IPS-18a (cell line): ENCODE measurements around the gene GPR137C.

Source experiments
- H3K27ac ChIP-seq: one replicate; pipeline ENCODE4 v1.5.1; 2013; ENCODE audit warnings: low read length
- H3K27me3 ChIP-seq: one replicate; pipeline ENCODE4 v1.6.1; 2013; ENCODE audit warnings: mild to moderate bottlenecking, low read length; ENCODE audit not compliant: control insufficient read depth, insufficient read depth
- H3K36me3 ChIP-seq: one replicate; pipeline ENCODE4 v1.6.1; 2013; ENCODE audit warnings: low read depth, low read length; ENCODE audit not compliant: control insufficient read depth
- H3K4me1 ChIP-seq: one replicate; pipeline ENCODE4 v1.6.1; 2013; ENCODE audit warnings: low read depth, low read length; ENCODE audit not compliant: control insufficient read depth
- H3K4me3 ChIP-seq: one replicate; pipeline ENCODE4 v1.5.1; 2013; ENCODE audit warnings: low read length
- H3K9ac ChIP-seq: one replicate; pipeline ENCODE4 v1.6.1; 2013; ENCODE audit warnings: mild to moderate bottlenecking, low read length, moderate library complexity
- H3K9me3 ChIP-seq: one replicate; pipeline ENCODE4 v1.6.1; 2013; ENCODE audit warnings: low read depth, low read length; ENCODE audit not compliant: control insufficient read depth

The GPR137C gene

GRCh38 chr14:52583544-52583943 lies 30.9 kb downstream of the GPR137C start:
- no peaks in the 10 kb centered on the region for H3K4me1 ChIP-seq
- H3K4me3 ChIP-seq = no peak overlapping the region
- no peak overlapping the region for H3K9ac ChIP-seq
- no peaks in the 10 kb centered on the region for H3K36me3 ChIP-seq
- H3K27me3 ChIP-seq = no peaks in the 10 kb centered on the region
- H3K9me3 ChIP-seq = no peaks in the 10 kb centered on the region
- H3K27ac ChIP-seq = no peak overlapping the region

- no peak overlapping the region for H3K27ac ChIP-seq
- no peak overlapping the region for H3K4me3 ChIP-seq
- H3K4me1 ChIP-seq = no peaks in the 10 kb centered on the region
- no peak overlapping the region for H3K9ac ChIP-seq
- no peaks in the 10 kb centered on the region for H3K27me3 ChIP-seq
- no peaks in the 10 kb centered on the region for H3K36me3 ChIP-seq
- H3K9me3 ChIP-seq = no peaks in the 10 kb centered on the region
Observed at GRCh38 chr14:52589646-52590045, 37.0 kb downstream of the GPR137C start.

GRCh38 chr14:52590318-52590717 lies 37.7 kb downstream of the GPR137C start:
- H3K4me1 ChIP-seq = no peaks in the 10 kb centered on the region
- H3K9ac ChIP-seq = no peak overlapping the region
- no peaks in the 10 kb centered on the region for H3K36me3 ChIP-seq
- H3K27me3 ChIP-seq = no peaks in the 10 kb centered on the region
- no peak overlapping the region for H3K4me3 ChIP-seq
- H3K27ac ChIP-seq = no peak overlapping the region
- H3K9me3 ChIP-seq = no peaks in the 10 kb centered on the region

GRCh38 chr14:52596320-52596719 lies 43.7 kb downstream of the GPR137C start:
- Histone ChIP-seq H3K36me3 (no peaks in the 10 kb centered on the region), H3K9ac (no peak overlapping the region), H3K27ac (no peak overlapping the region), H3K27me3 (no peaks in the 10 kb centered on the region), H3K4me3 (no peak overlapping the region), H3K4me1 (no peaks in the 10 kb centered on the region), H3K9me3 (no peaks in the 10 kb centered on the region)

- H3K9ac ChIP-seq = no peak overlapping the region
- no peaks in the 10 kb centered on the region for H3K4me1 ChIP-seq
- H3K27ac ChIP-seq = no peak overlapping the region
- H3K9me3 ChIP-seq = no peaks in the 10 kb centered on the region
- no peak overlapping the region for H3K4me3 ChIP-seq
- H3K27me3 ChIP-seq = no peaks in the 10 kb centered on the region
- H3K36me3 ChIP-seq = no peaks in the 10 kb centered on the region
Observed at GRCh38 chr14:52596861-52597260, 44.2 kb downstream of the GPR137C start.

GRCh38 chr14:52598568-52598967 lies 45.9 kb downstream of the GPR137C start:
- no peaks in the 10 kb centered on the region for H3K4me1 ChIP-seq

GRCh38 chr14:52599974-52600373 lies 47.3 kb downstream of the GPR137C start:
- no peak overlapping the region for H3K27ac ChIP-seq
- H3K9me3 ChIP-seq = no peaks in the 10 kb centered on the region
- no peak overlapping the region for H3K4me3 ChIP-seq
- H3K36me3 ChIP-seq = no peaks in the 10 kb centered on the region
- H3K9ac ChIP-seq = no peak overlapping the region
- no peaks in the 10 kb centered on the region for H3K27me3 ChIP-seq
- H3K4me1 ChIP-seq = no peaks in the 10 kb centered on the region

More at GRCh38 chr14:52598568-52598967, 45.9 kb downstream of the GPR137C start:
- no peaks in the 10 kb centered on the region for H3K36me3 ChIP-seq
- H3K27ac ChIP-seq = no peak overlapping the region
- H3K9me3 ChIP-seq = no peaks in the 10 kb centered on the region
- H3K9ac ChIP-seq = no peak overlapping the region
- no peak overlapping the region for H3K4me3 ChIP-seq
- H3K27me3 ChIP-seq = no peaks in the 10 kb centered on the region

- H3K9me3 ChIP-seq = no peaks in the 10 kb centered on the region
- H3K4me3 ChIP-seq = no peak overlapping the region
- no peak overlapping the region for H3K27ac ChIP-seq
- H3K27me3 ChIP-seq = no peaks in the 10 kb centered on the region
- no peaks in the 10 kb centered on the region for H3K4me1 ChIP-seq
- H3K9ac ChIP-seq = no peak overlapping the region
- H3K36me3 ChIP-seq = no peaks in the 10 kb centered on the region
Observed at GRCh38 chr14:52602131-52602530, 49.5 kb downstream of the GPR137C start.

GRCh38 chr14:52607061-52607460 lies 54.4 kb downstream of the GPR137C start:
- Histone ChIP-seq H3K36me3 (no peaks in the 10 kb centered on the region), H3K4me3 (no peak overlapping the region), H3K4me1 (no peaks in the 10 kb centered on the region), H3K27ac (no peak overlapping the region), H3K9ac (no peak overlapping the region), H3K9me3 (no peaks in the 10 kb centered on the region), H3K27me3 (no peaks in the 10 kb centered on the region)

GRCh38 chr14:52609445-52610044 lies 56.9 kb downstream of the GPR137C start:
- Histone ChIP-seq H3K27me3 (no peaks in the 10 kb centered on the region), H3K27ac (no peak overlapping the region), H3K4me1 (no peaks in the 10 kb centered on the region), H3K9me3 (no peaks in the 10 kb centered on the region), H3K36me3 (no peaks in the 10 kb centered on the region), H3K9ac (no peak overlapping the region), H3K4me3 (no peak overlapping the region)

GRCh38 chr14:52610187-52610586 lies 57.6 kb downstream of the GPR137C start:
- Histone ChIP-seq H3K36me3 (no peaks in the 10 kb centered on the region), H3K9me3 (no peaks in the 10 kb centered on the region), H3K4me1 (no peaks in the 10 kb centered on the region), H3K27me3 (no peaks in the 10 kb centered on the region), H3K9ac (no peak overlapping the region), H3K27ac (no peak overlapping the region), H3K4me3 (no peak overlapping the region)

GRCh38 chr14:52618602-52619001 lies 66.0 kb downstream of the GPR137C start:
- H3K4me3 ChIP-seq = no peak overlapping the region
- no peaks in the 10 kb centered on the region for H3K36me3 ChIP-seq

More at GRCh38 chr14:52618602-52619001, 66.0 kb downstream of the GPR137C start:
- H3K27me3 ChIP-seq = no peaks in the 10 kb centered on the region
- no peaks in the 10 kb centered on the region for H3K9me3 ChIP-seq
- H3K4me1 ChIP-seq = no peaks in the 10 kb centered on the region
- H3K27ac ChIP-seq = no peak overlapping the region
- no peak overlapping the region for H3K9ac ChIP-seq
